GM21367 (cell line): Measurements from ENCODE around the gene MKLN1.
"Not testable (repeated sequence)": the region's sequence is repeated elsewhere in the genome, so short reads cannot be mapped to it uniquely, and the experiment has no call there.

Experiments used
- ATAC-seq: cut with Tn5 transposase; IDR thresholded peaks from one replicate; pipeline ENCODE4 v1.9.1; 2021; ENCODE audit not compliant: unreplicated experiment

The MKLN1 gene

GRCh38 chr7:131307627-131308026, 20.0 kb upstream of the MKLN1 start:
- ATAC-seq, result no peak

GRCh38 chr7:131312838-131313237, 14.8 kb upstream of the MKLN1 start:
- no peak for ATAC-seq

DNA sequence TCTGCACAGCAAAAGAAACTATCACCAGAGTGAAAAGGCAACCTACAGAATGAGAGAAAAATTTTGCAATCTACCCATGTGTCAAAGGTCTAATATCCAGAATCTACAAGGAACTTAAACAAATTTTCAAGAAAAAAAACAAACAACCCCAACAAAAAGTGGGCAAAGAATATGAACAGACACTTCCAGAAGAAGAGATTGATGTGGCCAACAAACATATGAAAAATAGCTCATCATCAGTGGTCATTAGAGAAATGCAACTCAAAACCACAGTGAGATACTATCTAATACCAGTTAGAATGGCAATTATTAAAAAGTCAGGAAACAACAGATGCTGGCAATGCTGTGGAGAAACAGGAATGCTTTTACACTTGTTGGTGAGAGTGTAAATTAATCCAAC, 7.1 kb upstream of the MKLN1 start:
- no peak for ATAC-seq

DNA sequence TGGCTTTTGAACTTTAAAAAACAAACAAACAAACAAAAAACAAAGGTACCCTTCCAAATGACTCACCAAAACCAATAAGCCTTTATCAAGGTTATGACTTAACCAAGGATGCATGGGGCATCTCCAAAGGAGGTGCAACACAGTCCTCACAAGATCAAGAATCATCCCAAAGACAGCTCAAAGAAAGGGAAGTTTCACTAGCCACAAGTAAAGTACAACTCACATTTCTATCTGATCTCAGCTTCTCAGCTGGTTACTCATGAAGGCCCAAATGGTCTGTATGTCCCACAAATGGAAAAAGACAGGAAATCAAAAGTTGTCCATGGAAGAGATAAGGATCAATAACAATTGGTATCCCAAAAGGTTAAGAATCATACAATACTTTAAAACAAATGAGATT, 6.0 kb upstream of the MKLN1 start:
- ATAC-seq, result no peak

- no peak for ATAC-seq
Measured at GRCh38 chr7:131322061-131322460, 5.6 kb upstream of the MKLN1 start.

DNA sequence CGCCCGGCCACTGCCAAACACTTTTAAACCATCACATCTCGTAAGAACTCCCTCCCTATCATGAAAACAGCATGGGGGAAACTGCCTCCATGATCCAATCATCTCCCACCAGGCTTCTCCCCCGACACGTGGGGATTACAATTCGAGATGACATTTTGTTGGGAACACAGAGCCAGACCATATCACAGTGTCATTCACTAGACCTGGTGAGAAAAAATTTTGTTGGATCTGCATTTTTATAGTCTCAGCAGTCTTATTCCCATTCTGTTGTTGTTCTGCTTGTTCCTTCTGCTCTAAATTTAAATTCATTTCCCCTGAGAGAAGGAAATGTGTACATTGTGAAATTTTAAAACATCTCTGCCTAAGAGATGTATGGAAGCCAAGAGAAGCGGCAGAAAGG, 4.8 kb upstream of the MKLN1 start:
- no peak for ATAC-seq

- no peak for ATAC-seq
Measured at GRCh38 chr7:131325179-131325840, 2.4 kb upstream of the MKLN1 start.

DNA sequence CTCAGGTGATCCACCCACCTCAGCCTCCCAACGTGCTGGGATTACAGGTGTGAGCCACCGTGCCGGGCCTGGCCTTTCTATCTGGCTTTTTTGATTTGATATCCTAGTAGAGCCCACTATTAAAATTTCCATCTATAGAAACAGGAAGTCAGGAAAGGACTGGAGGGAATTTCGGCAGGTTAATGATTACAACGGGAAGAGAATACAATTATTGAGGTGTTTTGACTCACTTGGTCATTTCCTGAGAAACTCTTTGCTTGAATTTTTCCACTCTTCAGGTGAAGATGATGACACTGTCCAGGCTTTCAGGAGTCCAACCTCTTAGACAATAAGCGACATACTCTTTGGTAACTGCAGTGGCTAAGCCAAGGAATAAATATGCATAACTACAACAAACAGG, 1.1 kb upstream of the MKLN1 start:
- ATAC-seq, result no peak

DNA sequence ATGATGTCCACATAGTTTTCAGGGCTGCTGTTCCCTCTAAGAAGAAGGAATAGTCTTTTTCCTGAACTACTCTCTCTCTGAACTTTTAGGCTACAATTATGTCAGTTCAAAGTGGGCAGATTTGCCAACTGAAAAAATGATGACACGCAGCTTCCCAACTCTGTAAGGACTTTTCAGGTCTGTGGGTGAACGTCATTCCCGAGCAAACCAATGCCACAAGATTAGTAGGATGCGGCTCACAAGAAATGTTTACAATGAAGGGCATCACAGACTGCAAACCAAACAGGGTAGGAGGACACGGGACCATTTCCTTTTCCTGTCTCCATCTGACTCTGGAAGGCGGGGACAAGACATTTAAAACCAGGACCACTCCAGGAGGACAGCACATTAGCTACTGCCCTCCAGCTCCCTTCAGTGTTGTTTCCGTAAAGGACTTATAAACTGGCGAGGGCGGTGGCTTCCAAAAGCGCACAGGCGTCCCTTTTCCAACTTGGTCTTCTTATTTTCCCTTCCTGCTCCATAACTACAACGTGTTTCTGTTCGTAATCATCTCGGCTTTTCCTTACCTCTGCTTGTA, 539 bp upstream of the MKLN1 start:
- ATAC-seq, result peak; percentile 15

- ATAC-seq, result peak; percentile 9
Measured at GRCh38 chr7:131328377-131329175, 900 bp downstream of the MKLN1 start.

- ATAC-seq, result no peak
Measured at GRCh38 chr7:131329176-131329570, 1.5 kb downstream of the MKLN1 start.

- ATAC-seq, result no peak
Measured at GRCh38 chr7:131330299-131330698, 2.6 kb downstream of the MKLN1 start.

GRCh38 chr7:131331806-131332205, 4.1 kb downstream of the MKLN1 start:
- ATAC-seq, result no peak

GRCh38 chr7:131332729-131333128, 5.1 kb downstream of the MKLN1 start:
- not testable (repeated sequence) for ATAC-seq

GRCh38 chr7:131335639-131336381, 8.1 kb downstream of the MKLN1 start:
- ATAC-seq, result no peak

- no peak for ATAC-seq
Measured at GRCh38 chr7:131336956-131337355, 9.3 kb downstream of the MKLN1 start.

- ATAC-seq, result no peak
Measured at GRCh38 chr7:131338173-131338572, 10.5 kb downstream of the MKLN1 start.

DNA sequence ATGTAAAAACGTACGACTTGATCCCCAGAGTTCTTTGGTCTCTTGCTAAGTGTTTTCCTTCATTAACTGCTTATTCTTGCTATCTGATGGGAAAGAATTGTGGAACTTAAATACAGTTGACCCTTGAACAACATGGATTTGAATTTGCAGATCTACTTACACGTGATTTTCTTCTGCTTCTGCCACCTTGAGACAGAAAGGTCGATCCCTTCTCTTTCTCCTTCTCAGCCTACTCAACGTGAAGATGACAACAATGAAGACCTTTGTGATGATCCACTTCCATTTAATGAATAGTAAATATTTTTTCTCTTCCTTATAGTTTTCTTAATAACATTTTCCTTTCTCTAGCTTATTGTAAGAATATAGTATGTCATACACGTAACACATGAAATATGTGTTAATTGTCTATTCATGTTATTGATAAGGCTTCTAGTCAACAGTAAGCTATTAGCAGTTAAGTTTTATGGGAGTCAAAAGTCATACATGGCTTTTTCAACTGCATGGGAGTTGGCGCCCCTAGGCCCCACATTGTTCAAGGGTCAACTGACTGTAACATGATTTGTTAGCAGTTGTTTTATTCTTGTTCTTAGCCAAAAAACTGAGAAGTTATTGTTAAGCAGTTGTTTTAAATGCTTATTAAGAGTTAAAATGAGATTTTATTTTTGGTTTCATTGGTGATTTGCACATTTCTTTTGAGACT, 11.2 kb downstream of the MKLN1 start:
- no peak for ATAC-seq

DNA sequence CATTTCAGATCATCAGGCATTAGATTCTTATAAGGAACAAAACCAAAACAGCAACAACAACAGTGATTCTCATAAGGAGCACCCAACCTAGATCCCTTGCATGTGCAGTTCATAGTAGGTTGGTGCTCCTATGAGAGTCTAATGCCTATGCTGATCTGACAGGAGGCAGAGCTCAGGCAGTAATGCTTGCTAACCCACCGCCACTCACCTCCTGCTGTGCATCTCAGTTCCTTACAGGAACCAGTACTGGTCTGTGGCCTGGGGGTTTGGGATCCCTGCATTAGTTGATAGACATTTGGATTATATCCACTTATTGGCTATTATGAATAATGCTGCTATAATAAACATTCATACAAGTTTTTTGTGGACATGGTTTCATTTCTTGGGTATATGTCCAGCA, 14.0 kb downstream of the MKLN1 start:
- no peak for ATAC-seq

GRCh38 chr7:131342864-131343442, 15.3 kb downstream of the MKLN1 start:
- ATAC-seq, result no peak
